ENCODE data around the gene AGBL1. TPM values are rescaled to one million over a fixed set of nuclear protein-coding genes. Genes with fewer than 3 reads are reported as not detected.

Gene AGBL1
- total RNA-seq, 1 experiment from 2014 or later: not detected

DNA sequence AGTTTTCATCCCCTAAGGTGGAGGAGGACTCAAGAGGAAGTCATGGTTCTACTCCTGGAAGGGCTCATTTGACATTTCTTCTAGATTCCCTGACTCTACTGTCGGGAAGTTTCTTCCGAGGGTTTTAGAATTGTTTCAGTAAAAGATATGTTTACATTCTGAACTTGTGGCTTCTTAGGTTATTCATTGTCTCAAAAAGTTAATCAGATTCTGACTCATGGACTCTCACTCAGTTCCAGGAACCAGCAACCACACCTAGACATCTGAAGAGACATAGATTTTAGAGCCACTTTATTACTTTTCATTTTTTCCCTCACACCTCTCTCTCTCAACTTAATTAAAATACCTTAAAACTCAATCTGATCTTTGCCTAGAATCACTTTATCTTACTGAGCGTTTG is 862.6 kb downstream of the AGBL1 start:
- Histone ChIP-seq H3K36me3 (ENCODE audit: control insufficient read depth, insufficient read depth, low read length) (no peaks in the 10 kb centered on the region), H3K4me1 (no peaks in the 10 kb centered on the region), H3K9me3 (no peaks in the 10 kb centered on the region), H3K27me3 (replicated peaks; ENCODE audit: control insufficient read depth, insufficient read depth, low read length) (no peaks in the 10 kb centered on the region), H3K4me3 (ENCODE audit: low read depth, low read length) (no peak overlapping the region)
- H3K27ac Mint-ChIP-seq (ENCODE audit: unreplicated experiment): no peak overlapping the region
- CTCF ChIA-PET: no interaction called here
- intact Hi-C loops (cut with micrococcal nuclease; ENCODE audit: unreplicated experiment): no loop called here
- H3K4me1 Mint-ChIP-seq (ENCODE audit: low read depth, unreplicated experiment): no peaks in the 10 kb centered on the region
- no peaks in the 10 kb centered on the region for H3K36me3 Mint-ChIP-seq (ENCODE audit: insufficient read depth, unreplicated experiment)
- DNase-seq: no peak
- H3K27me3 Mint-ChIP-seq (ENCODE audit: insufficient read depth, unreplicated experiment): peaks cover 2% of the 10 kb centered on the region
- POLR2A ChIA-PET: no interaction called here
- TF ChIP-seq, protein P1, sequence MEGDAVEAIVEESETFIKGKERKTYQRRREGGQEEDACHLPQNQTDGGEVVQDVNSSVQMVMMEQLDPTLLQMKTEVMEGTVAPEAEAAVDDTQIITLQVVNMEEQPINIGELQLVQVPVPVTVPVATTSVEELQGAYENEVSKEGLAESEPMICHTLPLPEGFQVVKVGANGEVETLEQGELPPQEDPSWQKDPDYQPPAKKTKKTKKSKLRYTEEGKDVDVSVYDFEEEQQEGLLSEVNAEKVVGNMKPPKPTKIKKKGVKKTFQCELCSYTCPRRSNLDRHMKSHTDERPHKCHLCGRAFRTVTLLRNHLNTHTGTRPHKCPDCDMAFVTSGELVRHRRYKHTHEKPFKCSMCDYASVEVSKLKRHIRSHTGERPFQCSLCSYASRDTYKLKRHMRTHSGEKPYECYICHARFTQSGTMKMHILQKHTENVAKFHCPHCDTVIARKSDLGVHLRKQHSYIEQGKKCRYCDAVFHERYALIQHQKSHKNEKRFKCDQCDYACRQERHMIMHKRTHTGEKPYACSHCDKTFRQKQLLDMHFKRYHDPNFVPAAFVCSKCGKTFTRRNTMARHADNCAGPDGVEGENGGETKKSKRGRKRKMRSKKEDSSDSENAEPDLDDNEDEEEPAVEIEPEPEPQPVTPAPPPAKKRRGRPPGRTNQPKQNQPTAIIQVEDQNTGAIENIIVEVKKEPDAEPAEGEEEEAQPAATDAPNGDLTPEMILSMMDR (IDR thresholded peaks at IDR 0.05; ENCODE audit: insufficient read depth in 1 of 2, low read depth in 1 of 2, low read length in 1 of 2, severe bottlenecking in 1 of 2, unreplicated experiment in 1 of 2): no peak
- H3K4me3 Mint-ChIP-seq (ENCODE audit: unreplicated experiment): no peak overlapping the region
- BruUV-seq (replicated peaks): no TSS peak
- H3K9me3 Mint-ChIP-seq (ENCODE audit: unreplicated experiment): no peaks in the 10 kb centered on the region

DNA sequence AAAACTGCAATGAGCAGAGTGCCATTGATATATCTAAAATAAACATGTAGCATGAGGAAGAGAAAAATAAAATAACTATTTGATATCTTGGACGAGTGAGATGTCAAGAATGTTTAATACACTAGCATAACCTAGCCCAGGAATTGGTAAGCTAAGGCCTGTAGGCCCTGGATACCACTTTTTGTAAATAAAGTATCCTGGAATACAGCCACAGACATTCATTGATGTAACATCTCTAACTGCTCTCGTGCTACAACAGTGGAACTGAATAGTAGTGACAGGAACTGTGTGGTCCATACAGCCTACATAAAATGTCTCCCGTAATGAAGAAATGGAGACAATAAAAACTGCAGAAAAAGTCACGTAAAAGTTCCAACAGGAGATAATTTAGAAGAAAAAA is 869.0 kb downstream of the AGBL1 start:
- H3K27me3 Mint-ChIP-seq (ENCODE audit: insufficient read depth, unreplicated experiment): peaks cover 4% of the 10 kb centered on the region

GRCh38 chr15:86959254-86959653 is 879.6 kb downstream of the AGBL1 start:
- no peak overlapping the region for H3K4me3 Mint-ChIP-seq (ENCODE audit: unreplicated experiment)
- H3K27ac Mint-ChIP-seq (ENCODE audit: unreplicated experiment): no peak overlapping the region
- BruUV-seq (replicated peaks): no TSS peak
- H3K36me3 Mint-ChIP-seq (ENCODE audit: insufficient read depth, unreplicated experiment): no peaks in the 10 kb centered on the region
- H3K27me3 Mint-ChIP-seq (ENCODE audit: insufficient read depth, unreplicated experiment): peaks cover 8% of the 10 kb centered on the region
- H3K36me3 ChIP-seq (ENCODE audit: control insufficient read depth, insufficient read depth, low read length): no peaks in the 10 kb centered on the region
- no peaks in the 10 kb centered on the region for H3K27me3 ChIP-seq (replicated peaks; ENCODE audit: control insufficient read depth, insufficient read depth, low read length)
- intact Hi-C loops (cut with micrococcal nuclease; ENCODE audit: unreplicated experiment): no loop called here
- CTCF ChIA-PET: no interaction called here
- no peaks in the 10 kb centered on the region for H3K9me3 ChIP-seq
- POLR2A ChIA-PET: no interaction called here
- H3K4me1 ChIP-seq: no peaks in the 10 kb centered on the region
- peaks cover 9% of the 10 kb centered on the region for H3K9me3 Mint-ChIP-seq (ENCODE audit: unreplicated experiment)
- H3K4me3 ChIP-seq (ENCODE audit: low read depth, low read length): no peak overlapping the region
- no peak for DNase-seq
- TF ChIP-seq, protein P1 (IDR thresholded peaks at IDR 0.05; ENCODE audit: insufficient read depth in 1 of 2, low read depth in 1 of 2, low read length in 1 of 2, severe bottlenecking in 1 of 2, unreplicated experiment in 1 of 2): no peak
- no peaks in the 10 kb centered on the region for H3K4me1 Mint-ChIP-seq (ENCODE audit: low read depth, unreplicated experiment)

More for the DNA sequence above, 869.0 kb downstream of the AGBL1 start:
- intact Hi-C loops (cut with micrococcal nuclease; ENCODE audit: unreplicated experiment): no loop called here
- H3K27me3 ChIP-seq (replicated peaks; ENCODE audit: control insufficient read depth, insufficient read depth, low read length): no peaks in the 10 kb centered on the region
- no peak overlapping the region for H3K27ac Mint-ChIP-seq (ENCODE audit: unreplicated experiment)
- DNase-seq: no peak
- CTCF ChIA-PET: no interaction called here
- POLR2A ChIA-PET: no interaction called here
- no peak overlapping the region for H3K4me3 Mint-ChIP-seq (ENCODE audit: unreplicated experiment)
- H3K4me1 Mint-ChIP-seq (ENCODE audit: low read depth, unreplicated experiment): no peaks in the 10 kb centered on the region
- H3K9me3 ChIP-seq: no peaks in the 10 kb centered on the region
- no peaks in the 10 kb centered on the region for H3K4me1 ChIP-seq
- no peaks in the 10 kb centered on the region for H3K36me3 Mint-ChIP-seq (ENCODE audit: insufficient read depth, unreplicated experiment)
- H3K4me3 ChIP-seq (ENCODE audit: low read depth, low read length): no peak overlapping the region
- TF ChIP-seq, protein P1 (IDR thresholded peaks at IDR 0.05; ENCODE audit: insufficient read depth in 1 of 2, low read depth in 1 of 2, low read length in 1 of 2, severe bottlenecking in 1 of 2, unreplicated experiment in 1 of 2): no peak
- no peaks in the 10 kb centered on the region for H3K9me3 Mint-ChIP-seq (ENCODE audit: unreplicated experiment)
- BruUV-seq (replicated peaks): no TSS peak
- no peaks in the 10 kb centered on the region for H3K36me3 ChIP-seq (ENCODE audit: control insufficient read depth, insufficient read depth, low read length)
